H9 (cell line): ENCODE measurements around the gene B3GALT4. TPM values are rescaled to one million over a fixed set of nuclear protein-coding genes. Genes with fewer than 3 reads are reported as not detected.

Experiments
- DNase-seq: peaks from one replicate; pipeline ENCODE4 v3.0.0-alpha.2; 2017
- H2AFZ ChIP-seq: one replicate; pipeline ENCODE4 v1.6.1; 2013; ENCODE audit warnings: mild to moderate bottlenecking, low read length, control low read depth, moderate library complexity
- H2AK5ac ChIP-seq: 2 replicates; pipeline ENCODE4 v1.6.1; 2013; ENCODE audit warnings: low read length, control low read depth, mixed read lengths; ENCODE audit not compliant: insufficient read length
- H2BK120ac ChIP-seq: one replicate; pipeline ENCODE4 v1.6.1; 2013; ENCODE audit warnings: low read depth, mild to moderate bottlenecking, low read length, control low read depth, inconsistent platforms; ENCODE audit not compliant: poor library complexity, severe bottlenecking
- H2BK12ac ChIP-seq: 2 replicates; pipeline ENCODE4 v1.6.1; 2013; ENCODE audit warnings: low read length, control low read depth, mixed read lengths, low read depth; ENCODE audit not compliant: insufficient read length
- H2BK15ac ChIP-seq: 2 replicates; pipeline ENCODE4 v1.6.1; 2013; ENCODE audit warnings: low read depth, low read length, control low read depth
- H2BK20ac ChIP-seq: one replicate; pipeline ENCODE4 v1.6.1; 2013; ENCODE audit warnings: low read depth, mild to moderate bottlenecking, low read length, control low read depth, inconsistent platforms; ENCODE audit not compliant: poor library complexity, severe bottlenecking
- H2BK5ac ChIP-seq: 2 replicates; pipeline ENCODE4 v1.6.1; 2013; ENCODE audit warnings: low read length, control low read depth, mixed read lengths; ENCODE audit not compliant: insufficient read length
- H3K14ac ChIP-seq: 2 replicates; pipeline ENCODE4 v1.6.1; 2013; ENCODE audit warnings: low read length, control low read depth; ENCODE audit not compliant: insufficient read depth
- H3K18ac ChIP-seq: 2 replicates; pipeline ENCODE4 v1.6.1; 2013; ENCODE audit warnings: low read depth, mild to moderate bottlenecking, mixed read lengths, low read length, control low read depth; ENCODE audit not compliant: insufficient read length
- H3K23ac ChIP-seq: 2 replicates; pipeline ENCODE4 v1.6.1; 2013; ENCODE audit warnings: low read length, control low read depth, mixed read lengths, low read depth; ENCODE audit not compliant: insufficient read length
- H3K23me2 ChIP-seq: 2 replicates; pipeline ENCODE4 v1.6.1; 2013; ENCODE audit warnings: low read depth, mild to moderate bottlenecking, mixed read lengths, low read length, control low read depth; ENCODE audit not compliant: insufficient read length, poor library complexity, severe bottlenecking
- H3K27ac ChIP-seq: 2 replicates; pipeline ENCODE4 v1.5.1; 2013; ENCODE audit warnings: low read length, control low read depth, mixed read lengths, low read depth; ENCODE audit not compliant: insufficient read length
- H3K27me3 ChIP-seq: 2 replicates; pipeline ENCODE4 v1.6.1; 2013; ENCODE audit warnings: low read length, control low read depth, inconsistent platforms; ENCODE audit not compliant: insufficient read depth
- H3K4ac ChIP-seq: 2 replicates; pipeline ENCODE4 v1.6.1; 2013; ENCODE audit warnings: low read depth, mild to moderate bottlenecking, control low read depth, inconsistent platforms, low read length, moderate library complexity
- H3K4me1 ChIP-seq: 2 replicates; pipeline ENCODE4 v1.6.1; 2013; ENCODE audit warnings: low read length, control low read depth, inconsistent platforms; ENCODE audit not compliant: insufficient read depth
- H3K4me2 ChIP-seq: 2 replicates; pipeline ENCODE4 v1.6.1; 2013; ENCODE audit warnings: low read length, control low read depth, mixed read lengths; ENCODE audit not compliant: insufficient read length, insufficient read depth
- H3K56ac ChIP-seq: 2 replicates; pipeline ENCODE4 v1.6.1; 2013; ENCODE audit warnings: low read depth, mild to moderate bottlenecking, mixed read lengths, low read length, control low read depth; ENCODE audit not compliant: insufficient read length
- H3K79me1 ChIP-seq: 2 replicates; pipeline ENCODE4 v1.6.1; 2013; ENCODE audit warnings: low read depth, mild to moderate bottlenecking, moderate library complexity, low read length, control low read depth, inconsistent platforms; ENCODE audit not compliant: insufficient read depth, poor library complexity, severe bottlenecking
- H3K79me2 ChIP-seq: 2 replicates; pipeline ENCODE4 v1.6.1; 2013; ENCODE audit warnings: low read length, control low read depth, inconsistent platforms; ENCODE audit not compliant: insufficient read depth
- H3K9ac ChIP-seq: 2 replicates; pipeline ENCODE4 v1.6.1; 2013; ENCODE audit warnings: low read length, control low read depth, mixed read lengths; ENCODE audit not compliant: insufficient read length; ENCODE audit errors: extremely low read depth
- H3K9me3 ChIP-seq: one replicate; pipeline ENCODE4 v1.6.1; 2013; ENCODE audit warnings: low read depth, low read length, inconsistent platforms; ENCODE audit not compliant: control insufficient read depth
- H3T11ph ChIP-seq: one replicate; pipeline ENCODE4 v1.6.1; 2013; ENCODE audit warnings: mild to moderate bottlenecking, low read length, control low read depth, inconsistent platforms
- H4K20me1 ChIP-seq: one replicate; pipeline ENCODE4 v1.6.1; 2013; ENCODE audit not compliant: control insufficient read depth, insufficient read length, insufficient read depth
- H4K5ac ChIP-seq: 2 replicates; pipeline ENCODE4 v1.6.1; 2013; ENCODE audit warnings: low read depth, mild to moderate bottlenecking, mixed read lengths, low read length, control low read depth; ENCODE audit not compliant: insufficient read length
- H4K8ac ChIP-seq: replicated peaks from 2 replicates; pipeline ENCODE4 v1.6.1; 2013; ENCODE audit warnings: low read length, control low read depth, mixed read lengths, low read depth; ENCODE audit not compliant: insufficient read length
- H4K91ac ChIP-seq: 2 replicates; pipeline ENCODE4 v1.6.1; 2013; ENCODE audit warnings: low read depth, mild to moderate bottlenecking, moderate library complexity, mixed read lengths, low read length, control low read depth; ENCODE audit not compliant: insufficient read length
- H3K27ac Mint-ChIP-seq, 3 experiments: 2 replicates in 2 of 3; 3 replicates in 1 of 3; pipeline ENCODE4 v1.8.0; 2020 to 2021; ENCODE audit warnings: mixed read lengths in 3 of 3, mild to moderate bottlenecking in 1 of 3, moderate library complexity in 1 of 3
- H3K27me3 Mint-ChIP-seq: 2 replicates; pipeline ENCODE4 v1.8.0; 2021; ENCODE audit warnings: low read depth, mild to moderate bottlenecking, moderate library complexity, mixed read lengths
- H3K36me3 Mint-ChIP-seq, 3 experiments: 2 replicates in 2 of 3; 3 replicates in 1 of 3; pipeline ENCODE4 v1.8.0; 2020 to 2021; ENCODE audit warnings: low read depth in 3 of 3, mixed read lengths in 3 of 3; ENCODE audit not compliant: insufficient read depth in 1 of 3
- H3K4me1 Mint-ChIP-seq, 2 experiments: 2 replicates each; pipeline ENCODE4 v1.8.0; 2020; ENCODE audit warnings: mixed read lengths in 2 of 2
- H3K4me3 Mint-ChIP-seq, 2 experiments: 2 replicates in 1 of 2; 3 replicates in 1 of 2; pipeline ENCODE4 v1.8.0; 2020 to 2021; ENCODE audit warnings: mild to moderate bottlenecking in 2 of 2, mixed read lengths in 2 of 2, moderate library complexity in 1 of 2
- H3K9me3 Mint-ChIP-seq, 2 experiments: 2 replicates in 1 of 2; 3 replicates in 1 of 2; pipeline ENCODE4 v1.8.0; 2020; ENCODE audit warnings: mild to moderate bottlenecking in 2 of 2, mixed read lengths in 2 of 2, moderate library complexity in 1 of 2
- CTCF ChIP-seq: fragments of 200-600 bp; sonication (generic); conservative IDR thresholded peaks from 3 replicates; pipeline ENCODE4 v1.8.0; 2021; ENCODE audit warnings: antibody characterized with exemption, mild to moderate bottlenecking
- WGBS: extraction: QIAGEN DNeasy Blood & Tissue Kit; methylation state at CpG from one replicate; pipeline ENCODE4 v1.1.7; 2013; ENCODE audit warnings: missing lambda C conversion rate, low lambda C conversion rate, mixed read lengths; ENCODE audit not compliant: insufficient read length; ENCODE audit errors: extremely low coverage; 5-methylcytosine and 5-hydroxymethylcytosine counted together
- total RNA-seq: library from RNA; stranded (reverse); gene quantifications from 2 replicates; pipeline ENCODE4 v1.2.1, GENCODE V29; 2021

The B3GALT4 gene
- total RNA-seq, 1 experiment from 2014 or later: 3.2 TPM

GRCh38 chr6:33236852-33237251 lies 40.1 kb upstream of the B3GALT4 start:
- no peak overlapping the region for H2BK12ac ChIP-seq
- no peaks in the 10 kb centered on the region for H3K79me2 ChIP-seq
- H3K14ac ChIP-seq: no peak overlapping the region
- H3K36me3 Mint-ChIP-seq: no peaks in the 10 kb centered on the region
- no peaks in the 10 kb centered on the region for H3K79me1 ChIP-seq
- no peak overlapping the region for H2BK15ac ChIP-seq
- no peak overlapping the region for H2AFZ ChIP-seq
- no peak overlapping the region for H2AK5ac ChIP-seq
- H2BK20ac ChIP-seq: no peak overlapping the region
- no peak overlapping the region for H3K18ac ChIP-seq
- H3K23me2 ChIP-seq: no peaks in the 10 kb centered on the region
- no peaks in the 10 kb centered on the region for H3K27me3 ChIP-seq
- peaks cover 11% of the 10 kb centered on the region in 2 experiments for H3K4me1 Mint-ChIP-seq
- H3K56ac ChIP-seq: no peak overlapping the region
- no peak overlapping the region for H4K5ac ChIP-seq
- no peaks in the 10 kb centered on the region for H3K9me3 ChIP-seq
- no peak overlapping the region for H3K23ac ChIP-seq
- peaks cover 69% of the 10 kb centered on the region for H3K27me3 Mint-ChIP-seq
- H3K27ac Mint-ChIP-seq: peak overlapping the region in 1 of 3 experiments; percentile 52; a peak in 1 of 7 replicates
- TF ChIP-seq CTCF: no peak
- H2BK120ac ChIP-seq: no peak overlapping the region
- H4K8ac ChIP-seq: no peak overlapping the region
- no peak overlapping the region for H3K4me2 ChIP-seq
- no peak overlapping the region for H4K91ac ChIP-seq
- peaks cover 3% of the 10 kb centered on the region; the same call in 1 of the 2 replicates for H3K4me1 ChIP-seq
- no peak overlapping the region for H3K4me3 Mint-ChIP-seq
- no peak overlapping the region for H3T11ph ChIP-seq
- no peak overlapping the region for H3K4ac ChIP-seq
- H3K27ac ChIP-seq: no peak overlapping the region
- no CpG with 5 or more reads among the region's 6 CpGs for WGBS
- H4K20me1 ChIP-seq: no peaks in the 10 kb centered on the region
- H2BK5ac ChIP-seq: no peak overlapping the region
- no peaks in the 10 kb centered on the region for H3K9me3 Mint-ChIP-seq
- no peak overlapping the region for H3K9ac ChIP-seq
- no peak for DNase-seq
